ENCODE results near the gene ATP6AP2. TPM values are rescaled to one million over a fixed set of nuclear protein-coding genes. Genes with fewer than 3 reads are reported as not detected.
A peak's percentile ranks its signal among the peaks of the same experiment; 100 is the strongest.

Gene ATP6AP2
- total and polyA plus RNA-seq, 9 of the 15 experiments (the other 6 are each of a cell fraction or from before 2014, with no cell fraction given), result 23.3 to 131 (median 41.9) TPM

DNA sequence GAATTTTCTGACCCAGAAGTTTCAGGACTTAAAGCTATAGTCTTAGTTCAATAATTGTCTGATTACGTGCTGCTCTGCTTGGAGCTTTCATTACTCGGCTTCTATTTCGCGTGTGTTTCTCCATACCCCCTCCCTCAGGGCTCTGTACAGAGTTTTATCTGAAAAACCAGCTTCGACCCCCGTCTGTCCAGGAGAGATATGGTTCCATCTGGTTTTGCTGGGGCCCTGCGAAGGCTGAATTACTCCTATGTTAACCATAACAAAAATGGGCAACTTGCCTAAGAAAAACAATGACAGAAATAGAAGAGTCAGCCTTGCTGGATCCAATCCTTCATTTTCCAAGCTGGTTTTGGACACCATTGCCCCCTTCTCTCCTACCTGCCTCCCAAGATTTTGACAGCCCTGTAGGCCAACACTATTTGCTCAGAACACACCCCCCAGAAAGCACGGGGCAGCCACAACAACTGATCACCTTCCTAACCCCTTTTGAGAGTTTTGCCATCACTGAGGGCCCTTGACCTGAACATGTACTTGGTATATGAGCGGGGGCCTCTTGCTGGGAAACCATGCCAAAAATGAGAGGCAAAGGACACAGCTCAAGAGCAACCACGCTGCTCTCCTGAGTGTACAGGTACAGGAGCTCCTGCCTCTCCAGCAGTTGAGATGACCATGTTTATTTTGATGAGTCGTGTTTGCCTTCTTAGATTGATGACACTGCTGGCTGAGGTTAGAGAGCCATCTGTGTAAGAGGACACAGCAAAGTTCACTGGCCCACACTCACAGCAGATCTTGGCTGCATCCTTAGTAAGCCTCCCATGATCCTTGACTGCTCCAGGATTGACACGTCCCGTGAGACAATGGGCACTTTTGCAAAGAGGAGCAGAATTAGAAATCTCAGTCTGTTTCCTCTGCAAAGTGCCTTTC is 36.2 kb upstream of the ATP6AP2 start (continued):
- TF ChIP-seq HNRNPLL (IDR thresholded peaks at IDR 0.05; ENCODE audit: low read depth, low read length, poor library complexity, severe bottlenecking) (no peak), MCM5 (IDR thresholded peaks at IDR 0.05; ENCODE audit: low read depth) (no peak), MTA2 (IDR thresholded peaks at IDR 0.05; ENCODE audit: low read depth) (peak; percentile 90), ZNF436 (CRISPR knock-in tag; IDR thresholded peaks at IDR 0.05) (no peak), ZFPM2 (CRISPR knock-in tag; IDR thresholded peaks at IDR 0.05) (no peak), ZNF318 (IDR thresholded peaks at IDR 0.05; ENCODE audit: borderline replicate concordance in 1 of 2, low read depth in 1 of 2) (no peak), ZNF778 (CRISPR knock-in tag; IDR thresholded peaks at IDR 0.05) (no peak), YBX1 (IDR thresholded peaks at IDR 0.05) (no peak), TRIM25 (IDR thresholded peaks at IDR 0.05; ENCODE audit: borderline replicate concordance) (no peak), HEY1 (CRISPR knock-in tag; IDR thresholded peaks at IDR 0.05; ENCODE audit: borderline replicate concordance) (no peak), XRCC5 (IDR thresholded peaks at IDR 0.05; ENCODE audit: low read depth, low read length) (no peak)
- TF ChIP-seq, protein P1, sequence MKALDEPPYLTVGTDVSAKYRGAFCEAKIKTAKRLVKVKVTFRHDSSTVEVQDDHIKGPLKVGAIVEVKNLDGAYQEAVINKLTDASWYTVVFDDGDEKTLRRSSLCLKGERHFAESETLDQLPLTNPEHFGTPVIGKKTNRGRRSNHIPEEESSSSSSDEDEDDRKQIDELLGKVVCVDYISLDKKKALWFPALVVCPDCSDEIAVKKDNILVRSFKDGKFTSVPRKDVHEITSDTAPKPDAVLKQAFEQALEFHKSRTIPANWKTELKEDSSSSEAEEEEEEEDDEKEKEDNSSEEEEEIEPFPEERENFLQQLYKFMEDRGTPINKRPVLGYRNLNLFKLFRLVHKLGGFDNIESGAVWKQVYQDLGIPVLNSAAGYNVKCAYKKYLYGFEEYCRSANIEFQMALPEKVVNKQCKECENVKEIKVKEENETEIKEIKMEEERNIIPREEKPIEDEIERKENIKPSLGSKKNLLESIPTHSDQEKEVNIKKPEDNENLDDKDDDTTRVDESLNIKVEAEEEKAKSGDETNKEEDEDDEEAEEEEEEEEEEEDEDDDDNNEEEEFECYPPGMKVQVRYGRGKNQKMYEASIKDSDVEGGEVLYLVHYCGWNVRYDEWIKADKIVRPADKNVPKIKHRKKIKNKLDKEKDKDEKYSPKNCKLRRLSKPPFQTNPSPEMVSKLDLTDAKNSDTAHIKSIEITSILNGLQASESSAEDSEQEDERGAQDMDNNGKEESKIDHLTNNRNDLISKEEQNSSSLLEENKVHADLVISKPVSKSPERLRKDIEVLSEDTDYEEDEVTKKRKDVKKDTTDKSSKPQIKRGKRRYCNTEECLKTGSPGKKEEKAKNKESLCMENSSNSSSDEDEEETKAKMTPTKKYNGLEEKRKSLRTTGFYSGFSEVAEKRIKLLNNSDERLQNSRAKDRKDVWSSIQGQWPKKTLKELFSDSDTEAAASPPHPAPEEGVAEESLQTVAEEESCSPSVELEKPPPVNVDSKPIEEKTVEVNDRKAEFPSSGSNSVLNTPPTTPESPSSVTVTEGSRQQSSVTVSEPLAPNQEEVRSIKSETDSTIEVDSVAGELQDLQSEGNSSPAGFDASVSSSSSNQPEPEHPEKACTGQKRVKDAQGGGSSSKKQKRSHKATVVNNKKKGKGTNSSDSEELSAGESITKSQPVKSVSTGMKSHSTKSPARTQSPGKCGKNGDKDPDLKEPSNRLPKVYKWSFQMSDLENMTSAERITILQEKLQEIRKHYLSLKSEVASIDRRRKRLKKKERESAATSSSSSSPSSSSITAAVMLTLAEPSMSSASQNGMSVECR (CRISPR knock-in tag; IDR thresholded peaks at IDR 0.05), result no peak
